Muscle layer of duodenum (tissue), 2 donors: ENCODE data around the gene POPDC2.

ENCODE experiments used
- H3K27ac ChIP-seq: one replicate; pipeline ENCODE4 v1.7.0; 2013; ENCODE audit warnings: mild to moderate bottlenecking, low read length
- H3K27me3 ChIP-seq: one replicate; pipeline ENCODE4 v1.7.0; 2013; ENCODE audit warnings: low read depth, mild to moderate bottlenecking, control low read depth, low read length
- H3K36me3 ChIP-seq, 2 donors: one replicate each; pipeline ENCODE4 v1.7.0; 2013; ENCODE audit warnings: low read length in 2 of 2, control low read depth in 1 of 2, mild to moderate bottlenecking in 1 of 2; ENCODE audit not compliant: insufficient read depth in 2 of 2, control insufficient read depth in 1 of 2
- H3K4me1 ChIP-seq, 2 donors: one replicate each; pipeline ENCODE4 v1.7.0; 2013; ENCODE audit warnings: low read length in 2 of 2, mild to moderate bottlenecking in 2 of 2, control low read depth in 1 of 2, moderate library complexity in 1 of 2; ENCODE audit not compliant: insufficient read depth in 2 of 2, control insufficient read depth in 1 of 2
- H3K4me3 ChIP-seq, 2 donors: one replicate each; pipeline ENCODE4 v1.7.0; 2013; ENCODE audit warnings: low read length in 2 of 2, low read depth in 1 of 2, mild to moderate bottlenecking in 1 of 2
- H3K9me3 ChIP-seq, 2 donors: one replicate each; pipeline ENCODE4 v1.7.0; 2013; ENCODE audit warnings: low read length in 2 of 2, control low read depth in 1 of 2, mild to moderate bottlenecking in 1 of 2; ENCODE audit not compliant: control insufficient read depth in 1 of 2
- donor health status: healthy.

The POPDC2 gene

GRCh38 chr3:119625451-119626153 is 34.8 kb downstream of the POPDC2 start:
- H3K27me3 ChIP-seq = no peaks in the 10 kb centered on the region
- peaks cover 3 to 11% of the 10 kb centered on the region in 2 donors for H3K4me1 ChIP-seq
- no peaks in the 10 kb centered on the region for H3K36me3 ChIP-seq
- H3K9me3 ChIP-seq = no peaks in the 10 kb centered on the region
- no peak overlapping the region for H3K4me3 ChIP-seq
- H3K27ac ChIP-seq = no peak overlapping the region

GRCh38 chr3:119624002-119624720 is 36.2 kb downstream of the POPDC2 start:
- H3K4me3 ChIP-seq = no peak overlapping the region
- no peaks in the 10 kb centered on the region for H3K36me3 ChIP-seq
- no peak overlapping the region for H3K27ac ChIP-seq
- H3K27me3 ChIP-seq = no peaks in the 10 kb centered on the region
- H3K4me1 ChIP-seq = peaks cover 3 to 4% of the 10 kb centered on the region in 2 donors
- no peaks in the 10 kb centered on the region for H3K9me3 ChIP-seq

GRCh38 chr3:119620899-119621298 is 39.5 kb downstream of the POPDC2 start:
- H3K4me1 ChIP-seq = no peaks in the 10 kb centered on the region
- H3K27ac ChIP-seq = no peak overlapping the region
- no peaks in the 10 kb centered on the region for H3K27me3 ChIP-seq
- no peaks in the 10 kb centered on the region for H3K9me3 ChIP-seq
- no peak overlapping the region for H3K4me3 ChIP-seq
- H3K36me3 ChIP-seq = no peaks in the 10 kb centered on the region

- H3K9me3 ChIP-seq = no peaks in the 10 kb centered on the region
- H3K27me3 ChIP-seq = no peaks in the 10 kb centered on the region
- no peak overlapping the region for H3K4me3 ChIP-seq
These were observed 41.3 kb downstream of the POPDC2 start for GRCh38 chr3:119619094-119619493.

GRCh38 chr3:119616056-119616455 is 44.3 kb downstream of the POPDC2 start:
- Histone ChIP-seq H3K9me3 (no peaks in the 10 kb centered on the region), H3K36me3 (no peaks in the 10 kb centered on the region), H3K27ac (no peak overlapping the region), H3K27me3 (no peaks in the 10 kb centered on the region), H3K4me1 (no peaks in the 10 kb centered on the region), H3K4me3 (no peak overlapping the region)

More at GRCh38 chr3:119619094-119619493, 41.3 kb downstream of the POPDC2 start:
- H3K27ac ChIP-seq = no peak overlapping the region
- no peaks in the 10 kb centered on the region for H3K36me3 ChIP-seq
- no peaks in the 10 kb centered on the region for H3K4me1 ChIP-seq

GRCh38 chr3:119613872-119614271 is 46.5 kb downstream of the POPDC2 start:
- H3K36me3 ChIP-seq = no peaks in the 10 kb centered on the region
- H3K27me3 ChIP-seq = no peaks in the 10 kb centered on the region
- no peak overlapping the region for H3K27ac ChIP-seq
- H3K4me1 ChIP-seq = no peaks in the 10 kb centered on the region
- H3K4me3 ChIP-seq = no peak overlapping the region
- H3K9me3 ChIP-seq = no peaks in the 10 kb centered on the region

- Histone ChIP-seq H3K9me3 (no peaks in the 10 kb centered on the region), H3K4me1 (no peaks in the 10 kb centered on the region), H3K27me3 (no peaks in the 10 kb centered on the region), H3K27ac (no peak overlapping the region), H3K36me3 (no peaks in the 10 kb centered on the region), H3K4me3 (no peak overlapping the region)
These were observed 47.2 kb downstream of the POPDC2 start for GRCh38 chr3:119613201-119613600.

GRCh38 chr3:119611664-119612063 is 48.7 kb downstream of the POPDC2 start:
- H3K27ac ChIP-seq = no peak overlapping the region
- no peaks in the 10 kb centered on the region for H3K27me3 ChIP-seq
- no peaks in the 10 kb centered on the region for H3K9me3 ChIP-seq
- no peaks in the 10 kb centered on the region for H3K4me1 ChIP-seq
- no peaks in the 10 kb centered on the region for H3K36me3 ChIP-seq
- no peak overlapping the region for H3K4me3 ChIP-seq

- Histone ChIP-seq H3K9me3 (no peaks in the 10 kb centered on the region), H3K4me1 (no peaks in the 10 kb centered on the region), H3K36me3 (no peaks in the 10 kb centered on the region), H3K27me3 (no peaks in the 10 kb centered on the region), H3K27ac (no peak overlapping the region), H3K4me3 (no peak overlapping the region)
These were observed 51.1 kb downstream of the POPDC2 start for GRCh38 chr3:119609301-119609700.

- Histone ChIP-seq H3K27ac (no peak overlapping the region), H3K27me3 (no peaks in the 10 kb centered on the region), H3K36me3 (no peaks in the 10 kb centered on the region), H3K4me3 (no peak overlapping the region), H3K4me1 (no peaks in the 10 kb centered on the region), H3K9me3 (no peaks in the 10 kb centered on the region)
These were observed 51.9 kb downstream of the POPDC2 start for GRCh38 chr3:119608405-119609000.

GRCh38 chr3:119604878-119605277 is 55.5 kb downstream of the POPDC2 start:
- Histone ChIP-seq H3K36me3 (no peaks in the 10 kb centered on the region), H3K9me3 (no peaks in the 10 kb centered on the region), H3K4me1 (no peaks in the 10 kb centered on the region), H3K27ac (no peak overlapping the region), H3K4me3 (no peak overlapping the region), H3K27me3 (no peaks in the 10 kb centered on the region)
